Muscle layer of duodenum (tissue), 2 donors: ENCODE data around the gene ANKRD6.

Experiments used
- H3K27ac ChIP-seq: one replicate; pipeline ENCODE4 v1.7.0; 2013; ENCODE audit warnings: mild to moderate bottlenecking, low read length
- H3K27me3 ChIP-seq: one replicate; pipeline ENCODE4 v1.7.0; 2013; ENCODE audit warnings: low read depth, mild to moderate bottlenecking, control low read depth, low read length
- H3K36me3 ChIP-seq, 2 donors: one replicate each; pipeline ENCODE4 v1.7.0; 2013; ENCODE audit warnings: low read length in 2 of 2, control low read depth in 1 of 2, mild to moderate bottlenecking in 1 of 2; ENCODE audit not compliant: insufficient read depth in 2 of 2, control insufficient read depth in 1 of 2
- H3K4me1 ChIP-seq, 2 donors: one replicate each; pipeline ENCODE4 v1.7.0; 2013; ENCODE audit warnings: low read length in 2 of 2, mild to moderate bottlenecking in 2 of 2, control low read depth in 1 of 2, moderate library complexity in 1 of 2; ENCODE audit not compliant: insufficient read depth in 2 of 2, control insufficient read depth in 1 of 2
- H3K4me3 ChIP-seq, 2 donors: one replicate each; pipeline ENCODE4 v1.7.0; 2013; ENCODE audit warnings: low read length in 2 of 2, low read depth in 1 of 2, mild to moderate bottlenecking in 1 of 2
- H3K9me3 ChIP-seq, 2 donors: one replicate each; pipeline ENCODE4 v1.7.0; 2013; ENCODE audit warnings: low read length in 2 of 2, control low read depth in 1 of 2, mild to moderate bottlenecking in 1 of 2; ENCODE audit not compliant: control insufficient read depth in 1 of 2
- donor health status: healthy.

ANKRD6 gene

DNA sequence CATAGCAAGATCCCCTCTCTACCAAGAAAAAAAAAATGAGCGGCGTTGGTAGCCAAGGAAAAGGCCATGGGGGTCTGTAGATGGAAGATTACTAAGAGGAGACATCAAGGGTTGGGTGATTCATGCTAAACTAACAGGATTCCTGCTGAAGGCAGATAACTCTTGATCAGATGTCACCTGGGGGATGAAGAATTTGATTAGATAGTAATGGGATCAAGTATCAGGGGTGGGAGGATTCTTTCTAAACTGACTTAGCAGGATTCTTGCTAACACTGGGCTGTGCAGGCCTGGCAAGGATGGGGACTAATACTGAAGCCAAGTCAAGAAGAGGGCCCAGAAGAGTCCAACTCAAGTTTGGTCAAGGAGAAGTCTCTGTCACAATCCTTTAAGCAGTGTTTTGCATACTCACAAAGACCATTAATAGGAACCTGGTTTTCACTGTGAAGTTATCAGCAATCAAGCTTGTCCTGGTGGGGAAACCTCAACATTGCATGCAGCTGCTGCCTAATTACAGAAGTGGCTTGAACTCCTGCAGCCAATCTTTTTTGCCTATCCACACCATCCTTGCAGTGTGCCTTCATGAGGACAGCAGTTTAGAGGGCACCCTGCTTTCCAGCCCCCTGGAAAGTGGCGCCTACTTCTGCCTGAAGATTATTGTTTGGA is 61.3 kb downstream of the ANKRD6 start:
- Histone ChIP-seq H3K36me3 (no peaks in the 10 kb centered on the region), H3K27ac (no peak overlapping the region), H3K4me1 (peaks cover 0 to 3% of the 10 kb centered on the region in 2 donors), H3K4me3 (no peak overlapping the region), H3K9me3 (no peaks in the 10 kb centered on the region), H3K27me3 (no peaks in the 10 kb centered on the region)

DNA sequence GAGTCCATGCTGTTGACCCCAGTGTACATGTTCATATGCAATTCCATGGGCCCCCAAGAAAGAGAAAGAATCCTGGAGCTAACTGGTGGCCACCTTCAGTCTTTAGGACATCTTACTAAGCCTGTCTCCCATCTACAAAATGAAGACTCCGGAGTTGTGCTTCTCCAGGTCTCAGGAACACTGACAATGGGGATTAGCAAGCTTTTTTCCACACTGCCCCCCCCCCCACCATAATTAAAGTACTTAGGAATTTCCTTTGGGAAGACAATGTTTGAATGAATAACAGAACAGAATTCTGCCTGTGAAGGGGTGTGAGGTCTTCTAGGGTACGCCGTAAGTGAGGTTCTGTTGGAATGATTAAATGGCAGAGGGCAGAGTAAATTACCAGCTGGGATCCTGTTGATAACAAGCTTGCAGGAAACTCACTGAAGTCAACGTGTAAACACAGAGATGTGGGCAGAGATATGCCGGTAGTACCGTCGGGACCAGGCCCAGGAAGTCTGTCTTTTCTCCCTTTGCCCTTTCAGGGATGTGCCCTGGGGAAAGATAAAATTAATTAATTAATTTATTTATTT is 63.1 kb downstream of the ANKRD6 start:
- no peaks in the 10 kb centered on the region for H3K4me1 ChIP-seq
- H3K4me3 ChIP-seq, result no peak overlapping the region
- no peaks in the 10 kb centered on the region for H3K9me3 ChIP-seq
- H3K36me3 ChIP-seq, result no peaks in the 10 kb centered on the region
- no peaks in the 10 kb centered on the region for H3K27me3 ChIP-seq
- H3K27ac ChIP-seq, result no peak overlapping the region

- no peak overlapping the region for H3K27ac ChIP-seq
- H3K9me3 ChIP-seq, result no peaks in the 10 kb centered on the region
- no peaks in the 10 kb centered on the region for H3K36me3 ChIP-seq
- no peaks in the 10 kb centered on the region for H3K27me3 ChIP-seq
- no peaks in the 10 kb centered on the region for H3K4me1 ChIP-seq
- H3K4me3 ChIP-seq, result no peak overlapping the region
Measured at GRCh38 chr6:89500611-89501010, 67.7 kb downstream of the ANKRD6 start.

GRCh38 chr6:89501222-89501621 is 68.3 kb downstream of the ANKRD6 start:
- Histone ChIP-seq H3K4me3 (no peak overlapping the region), H3K9me3 (no peaks in the 10 kb centered on the region), H3K36me3 (no peaks in the 10 kb centered on the region), H3K4me1 (no peaks in the 10 kb centered on the region), H3K27ac (no peak overlapping the region), H3K27me3 (no peaks in the 10 kb centered on the region)

DNA sequence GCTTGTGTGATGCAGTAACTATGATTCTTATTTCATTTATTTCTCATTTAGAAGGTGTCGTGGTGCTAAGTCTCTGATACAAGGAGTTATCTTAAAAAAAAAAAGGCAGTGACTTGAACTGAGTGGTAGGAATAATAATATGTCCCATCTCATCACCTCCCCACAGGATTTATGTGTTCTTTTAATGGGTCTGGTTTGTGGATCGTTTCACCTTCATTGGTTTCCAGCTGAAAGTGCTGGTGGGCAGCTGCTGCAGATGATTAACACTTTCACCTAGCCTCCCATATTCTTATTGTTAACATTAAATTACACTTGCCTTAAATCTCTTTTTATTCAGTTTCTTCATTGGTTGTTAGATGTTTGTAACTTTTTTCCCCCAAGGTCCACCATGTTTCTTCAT is 68.8 kb downstream of the ANKRD6 start:
- no peak overlapping the region for H3K27ac ChIP-seq
- no peaks in the 10 kb centered on the region for H3K36me3 ChIP-seq
- H3K27me3 ChIP-seq, result no peaks in the 10 kb centered on the region
- H3K4me3 ChIP-seq, result no peak overlapping the region
- H3K4me1 ChIP-seq, result no peaks in the 10 kb centered on the region
- H3K9me3 ChIP-seq, result no peaks in the 10 kb centered on the region

GRCh38 chr6:89503641-89504040 is 70.7 kb downstream of the ANKRD6 start:
- no peaks in the 10 kb centered on the region for H3K27me3 ChIP-seq
- no peaks in the 10 kb centered on the region for H3K9me3 ChIP-seq
- no peak overlapping the region for H3K4me3 ChIP-seq
- no peak overlapping the region for H3K27ac ChIP-seq
- no peaks in the 10 kb centered on the region for H3K4me1 ChIP-seq
- no peaks in the 10 kb centered on the region for H3K36me3 ChIP-seq

DNA sequence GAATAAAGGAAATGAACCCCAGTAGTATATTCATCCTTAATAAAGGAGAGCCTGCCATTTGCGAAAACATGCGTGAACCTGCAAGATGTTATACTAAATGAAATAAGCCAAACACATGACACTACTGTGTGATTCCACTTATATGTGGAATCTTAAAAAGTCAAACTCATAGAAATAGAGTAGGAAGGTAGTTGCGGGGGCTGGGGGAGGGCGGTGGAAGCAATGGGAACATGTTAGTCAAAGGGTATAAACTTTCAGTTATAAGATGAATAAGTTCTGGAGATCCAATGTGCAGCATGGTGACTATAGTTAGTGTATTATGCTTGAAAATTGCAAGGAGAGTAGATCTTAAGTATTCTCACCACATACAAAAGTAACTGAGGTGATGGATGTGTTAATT is 72.9 kb downstream of the ANKRD6 start:
- H3K4me3 ChIP-seq, result no peak overlapping the region
- H3K27ac ChIP-seq, result no peak overlapping the region
- no peaks in the 10 kb centered on the region for H3K4me1 ChIP-seq
- no peaks in the 10 kb centered on the region for H3K36me3 ChIP-seq
- H3K9me3 ChIP-seq, result no peaks in the 10 kb centered on the region
- no peaks in the 10 kb centered on the region for H3K27me3 ChIP-seq

GRCh38 chr6:89506716-89507617 is 74.0 kb downstream of the ANKRD6 start:
- no peak overlapping the region for H3K27ac ChIP-seq
- no peaks in the 10 kb centered on the region for H3K36me3 ChIP-seq
- no peaks in the 10 kb centered on the region for H3K4me1 ChIP-seq
- no peaks in the 10 kb centered on the region for H3K27me3 ChIP-seq
- no peak overlapping the region for H3K4me3 ChIP-seq
- no peaks in the 10 kb centered on the region for H3K9me3 ChIP-seq

DNA sequence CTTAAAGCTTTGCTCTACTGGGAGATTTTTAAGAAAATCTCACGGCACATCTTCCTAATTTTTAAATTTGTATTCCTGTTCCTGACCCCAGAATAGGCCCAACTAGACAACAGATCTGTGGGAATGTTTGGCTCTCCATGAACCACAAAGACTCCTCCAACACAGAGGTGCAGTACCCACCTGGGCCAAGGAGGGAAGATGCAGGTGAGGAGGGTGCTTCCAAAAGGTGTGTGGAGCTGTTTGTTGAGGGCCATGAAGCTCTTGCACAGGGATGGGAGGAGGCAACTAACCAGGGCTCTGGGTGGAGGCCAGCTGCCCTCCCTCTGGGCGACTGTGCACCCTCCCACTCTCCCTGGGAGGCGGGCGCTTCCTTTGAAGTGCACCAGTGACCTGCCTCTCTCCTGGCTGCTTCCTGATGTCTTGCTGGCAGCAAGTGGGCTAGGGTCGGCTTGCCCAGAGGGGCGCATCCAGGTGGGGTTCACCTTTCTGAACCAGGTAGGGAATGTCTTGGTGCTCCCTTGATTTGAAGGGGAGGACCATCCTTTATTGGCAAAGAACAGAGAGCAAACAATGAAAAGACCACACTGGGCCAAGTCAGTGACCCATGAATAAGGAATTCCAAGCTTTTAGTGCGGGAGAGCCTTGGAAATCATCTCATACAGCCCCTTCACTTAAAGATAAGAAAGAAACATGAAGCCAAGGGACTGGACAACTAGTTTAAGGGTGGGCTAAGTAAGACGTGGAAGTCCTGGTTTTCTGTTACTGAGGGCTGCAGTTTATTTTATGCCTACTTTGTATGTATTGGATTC is 76.0 kb downstream of the ANKRD6 start:
- Histone ChIP-seq H3K27me3 (no peaks in the 10 kb centered on the region), H3K27ac (no peak overlapping the region), H3K9me3 (no peaks in the 10 kb centered on the region), H3K36me3 (no peaks in the 10 kb centered on the region), H3K4me3 (no peak overlapping the region), H3K4me1 (peaks cover 0 to 6% of the 10 kb centered on the region in 2 donors)

- Histone ChIP-seq H3K4me1 (peaks cover 0 to 6% of the 10 kb centered on the region in 2 donors), H3K27me3 (no peaks in the 10 kb centered on the region), H3K36me3 (no peaks in the 10 kb centered on the region), H3K4me3 (no peak overlapping the region), H3K9me3 (no peaks in the 10 kb centered on the region), H3K27ac (no peak overlapping the region)
Measured at GRCh38 chr6:89509777-89510281, 76.9 kb downstream of the ANKRD6 start.

- no peaks in the 10 kb centered on the region for H3K27me3 ChIP-seq
- no peak overlapping the region for H3K27ac ChIP-seq
- H3K4me3 ChIP-seq, result no peak overlapping the region
- peaks cover 0 to 6% of the 10 kb centered on the region in 2 donors for H3K4me1 ChIP-seq
- H3K9me3 ChIP-seq, result no peaks in the 10 kb centered on the region
- H3K36me3 ChIP-seq, result no peaks in the 10 kb centered on the region
Measured at GRCh38 chr6:89510393-89510792, 77.4 kb downstream of the ANKRD6 start.
